ENCODE data around the gene PPP2R2C. TPM values are rescaled to one million over a fixed set of nuclear protein-coding genes. Genes with fewer than 3 reads are reported as not detected.

PPP2R2C gene
- total and polyA plus RNA-seq, 2 of the 4 experiments (the other 2 are of a cell fraction), result 0.03 TPM; not detected in 1

- 74% methylated on average over 11 of the region's 22 CpGs; no CpG with 5 or more reads in 1 of the 2 experiments for WGBS, 2 experiments (ENCODE audit: extremely low coverage in 2 of 2, insufficient read length in 1 of 2)
- intact Hi-C loops (cut with micrococcal nuclease) (no loop called here), dilution Hi-C loops (cut with HindIII; ENCODE audit: low sequenced_read_pairs, unreplicated experiment) (no loop called here), in situ Hi-C loops (cut with MboI; ENCODE audit: low sequenced_read_pairs) (no loop called here)
- no peak overlapping the region for H3K4me2 ChIP-seq (ENCODE audit: low read depth, low read length)
- H3K14ac ChIP-seq (replicated peaks; ENCODE audit: low read depth, low read length), result no peak overlapping the region
- no peak overlapping the region for H3K4me3 ChIP-seq (ENCODE audit: insufficient read depth, low read depth, low read length)
- no peaks in the 10 kb centered on the region for H4K20me1 ChIP-seq (ENCODE audit: insufficient read depth, low read length)
- H2BK20ac ChIP-seq (ENCODE audit: low read depth, low read length), result no peak overlapping the region
- H3K27me3 ChIP-seq (ENCODE audit: control insufficient read depth, insufficient read depth, low read length), result peaks cover 13% of the 10 kb centered on the region
- H2BK5ac ChIP-seq (ENCODE audit: low read depth, low read length, poor library complexity, severe bottlenecking), result no peak overlapping the region
- ATAC-seq (ENCODE audit: low read depth), result no peak
- ChIA-PET CTCF (no interaction called here), POLR2A (ENCODE audit: unreplicated experiment) (no interaction called here)
- no peak overlapping the region for H2BK120ac ChIP-seq (ENCODE audit: low read depth, low read length)
- no peak overlapping the region for H3K27ac ChIP-seq (ENCODE audit: insufficient read depth, low read length)
- no peak overlapping the region for H3K9ac ChIP-seq (ENCODE audit: low read depth, low read length)
- no peak overlapping the region for H3K4ac ChIP-seq (ENCODE audit: low read depth, low read length)
- H2AFZ ChIP-seq (replicated peaks; ENCODE audit: low read length, poor library complexity), result no peak overlapping the region
- no peaks in the 10 kb centered on the region for H3K9me1 ChIP-seq (ENCODE audit: insufficient read depth, low read length)
- no peaks in the 10 kb centered on the region for H3K4me1 ChIP-seq (ENCODE audit: control insufficient read depth, insufficient read depth, low read length)
- H3K18ac ChIP-seq (ENCODE audit: low read depth, low read length), result no peak overlapping the region
- H3K23ac ChIP-seq (ENCODE audit: low read depth, low read length), result no peak overlapping the region
- H3K36me3 ChIP-seq (ENCODE audit: control insufficient read depth, insufficient read depth, low read length), result no peaks in the 10 kb centered on the region
- no peak overlapping the region for H2AK5ac ChIP-seq (ENCODE audit: low read depth, low read length)
- no peaks in the 10 kb centered on the region for H3K9me3 ChIP-seq (ENCODE audit: control insufficient read depth, insufficient read depth, low read length)
- no peak overlapping the region for H4K8ac ChIP-seq (ENCODE audit: low read depth in 2 of 2, low read length in 2 of 2)
- BruUV-seq (replicated peaks), result no TSS peak
- no peak overlapping the region for H4K5ac ChIP-seq (ENCODE audit: low read depth, low read length)
- no peak for DNase-seq
- H3K56ac ChIP-seq (ENCODE audit: extremely low read depth, insufficient read depth, low read length), result no peak overlapping the region
- no peaks in the 10 kb centered on the region for H3K79me1 ChIP-seq (ENCODE audit: low read depth in 1 of 2, low read length in 2 of 2)
- no peak overlapping the region for H4K91ac ChIP-seq (ENCODE audit: insufficient read depth, low read depth, low read length)
- no peak overlapping the region for H2AK9ac ChIP-seq (replicated peaks; ENCODE audit: low read depth, low read length, poor library complexity)
- TF ChIP-seq, protein P1, sequence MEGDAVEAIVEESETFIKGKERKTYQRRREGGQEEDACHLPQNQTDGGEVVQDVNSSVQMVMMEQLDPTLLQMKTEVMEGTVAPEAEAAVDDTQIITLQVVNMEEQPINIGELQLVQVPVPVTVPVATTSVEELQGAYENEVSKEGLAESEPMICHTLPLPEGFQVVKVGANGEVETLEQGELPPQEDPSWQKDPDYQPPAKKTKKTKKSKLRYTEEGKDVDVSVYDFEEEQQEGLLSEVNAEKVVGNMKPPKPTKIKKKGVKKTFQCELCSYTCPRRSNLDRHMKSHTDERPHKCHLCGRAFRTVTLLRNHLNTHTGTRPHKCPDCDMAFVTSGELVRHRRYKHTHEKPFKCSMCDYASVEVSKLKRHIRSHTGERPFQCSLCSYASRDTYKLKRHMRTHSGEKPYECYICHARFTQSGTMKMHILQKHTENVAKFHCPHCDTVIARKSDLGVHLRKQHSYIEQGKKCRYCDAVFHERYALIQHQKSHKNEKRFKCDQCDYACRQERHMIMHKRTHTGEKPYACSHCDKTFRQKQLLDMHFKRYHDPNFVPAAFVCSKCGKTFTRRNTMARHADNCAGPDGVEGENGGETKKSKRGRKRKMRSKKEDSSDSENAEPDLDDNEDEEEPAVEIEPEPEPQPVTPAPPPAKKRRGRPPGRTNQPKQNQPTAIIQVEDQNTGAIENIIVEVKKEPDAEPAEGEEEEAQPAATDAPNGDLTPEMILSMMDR (conservative IDR thresholded peaks at IDR 0.05; ENCODE audit: low read depth, low read length), result no peak
- TF ChIP-seq POLR2A (IDR thresholded peaks at IDR 0.05; ENCODE audit: low read depth, low read length), result no peak
- no peak for TF ChIP-seq RAD21 (IDR thresholded peaks at IDR 0.05; ENCODE audit: low read length)
- TF ChIP-seq FOS (IDR thresholded peaks at IDR 0.05; ENCODE audit: low read depth, low read length), result no peak
- TF ChIP-seq MAFK (IDR thresholded peaks at IDR 0.05; ENCODE audit: low read depth, low read length), result no peak
- TF ChIP-seq ELK1 (IDR thresholded peaks at IDR 0.05; ENCODE audit: borderline replicate concordance, low read depth, low read length), result no peak
- TF ChIP-seq NFE2L2 (IDR thresholded peaks at IDR 0.05; ENCODE audit: low read depth, low read length), result no peak
- TF ChIP-seq CEBPB (IDR thresholded peaks at IDR 0.05; ENCODE audit: low read depth, low read length), result no peak
- no peak for TF ChIP-seq RFX5 (IDR thresholded peaks at IDR 0.05; ENCODE audit: low read depth, low read length)
- no peak for TF ChIP-seq MAZ (IDR thresholded peaks at IDR 0.05; ENCODE audit: borderline replicate concordance, low read depth, low read length)
- TF ChIP-seq MXI1 (IDR thresholded peaks at IDR 0.05; ENCODE audit: borderline replicate concordance, low read depth, low read length), result no peak
- no peak for TF ChIP-seq CHD1 (IDR thresholded peaks at IDR 0.05; ENCODE audit: low read depth, low read length)
- TF ChIP-seq, protein P2, sequence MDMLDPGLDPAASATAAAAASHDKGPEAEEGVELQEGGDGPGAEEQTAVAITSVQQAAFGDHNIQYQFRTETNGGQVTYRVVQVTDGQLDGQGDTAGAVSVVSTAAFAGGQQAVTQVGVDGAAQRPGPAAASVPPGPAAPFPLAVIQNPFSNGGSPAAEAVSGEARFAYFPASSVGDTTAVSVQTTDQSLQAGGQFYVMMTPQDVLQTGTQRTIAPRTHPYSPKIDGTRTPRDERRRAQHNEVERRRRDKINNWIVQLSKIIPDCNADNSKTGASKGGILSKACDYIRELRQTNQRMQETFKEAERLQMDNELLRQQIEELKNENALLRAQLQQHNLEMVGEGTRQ (IDR thresholded peaks at IDR 0.05; ENCODE audit: low read depth, low read length), result no peak
- TF ChIP-seq SMC3 (IDR thresholded peaks at IDR 0.05; ENCODE audit: low read depth, low read length), result no peak
- no peak for TF ChIP-seq BHLHE40 (IDR thresholded peaks at IDR 0.05; ENCODE audit: low read depth, low read length)
- no peak for TF ChIP-seq RCOR1 (IDR thresholded peaks at IDR 0.05; ENCODE audit: insufficient replicate concordance, low read length)
- no peak overlapping the region for H2BK15ac ChIP-seq (ENCODE audit: low read depth, low read length)
Observed at GRCh38 chr4:6351246-6352000, 121.0 kb downstream of the PPP2R2C start.

Measured in IMR-90 (cell line).